ENCODE data around the gene CELSR1. TPM values are rescaled to one million over a fixed set of nuclear protein-coding genes. Genes with fewer than 3 reads are reported as not detected.

The CELSR1 gene
- total RNA-seq, 1 donor from 2014 or later = 5.1 TPM

DNA sequence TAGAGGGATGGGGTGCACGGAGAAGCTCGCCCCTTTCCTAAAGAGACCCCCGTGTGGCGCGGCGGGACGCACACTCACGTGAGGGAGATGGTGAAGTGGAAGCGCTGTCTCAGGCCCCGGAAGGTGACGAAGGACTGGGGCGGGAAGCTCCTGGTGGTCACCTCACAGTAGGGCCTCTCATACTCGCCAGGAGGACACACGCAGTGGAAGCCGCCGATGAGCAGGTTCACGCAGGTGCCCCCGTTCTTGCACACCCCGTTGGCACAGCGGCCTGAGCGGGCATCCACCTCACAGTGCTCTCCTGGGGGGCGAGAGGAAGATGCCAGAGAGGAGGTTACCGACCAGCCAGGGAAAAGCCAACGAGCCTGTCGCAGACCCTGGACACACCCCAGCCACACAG lies 98.3 kb downstream of the CELSR1 start:
- TF ChIP-seq, protein P1, sequence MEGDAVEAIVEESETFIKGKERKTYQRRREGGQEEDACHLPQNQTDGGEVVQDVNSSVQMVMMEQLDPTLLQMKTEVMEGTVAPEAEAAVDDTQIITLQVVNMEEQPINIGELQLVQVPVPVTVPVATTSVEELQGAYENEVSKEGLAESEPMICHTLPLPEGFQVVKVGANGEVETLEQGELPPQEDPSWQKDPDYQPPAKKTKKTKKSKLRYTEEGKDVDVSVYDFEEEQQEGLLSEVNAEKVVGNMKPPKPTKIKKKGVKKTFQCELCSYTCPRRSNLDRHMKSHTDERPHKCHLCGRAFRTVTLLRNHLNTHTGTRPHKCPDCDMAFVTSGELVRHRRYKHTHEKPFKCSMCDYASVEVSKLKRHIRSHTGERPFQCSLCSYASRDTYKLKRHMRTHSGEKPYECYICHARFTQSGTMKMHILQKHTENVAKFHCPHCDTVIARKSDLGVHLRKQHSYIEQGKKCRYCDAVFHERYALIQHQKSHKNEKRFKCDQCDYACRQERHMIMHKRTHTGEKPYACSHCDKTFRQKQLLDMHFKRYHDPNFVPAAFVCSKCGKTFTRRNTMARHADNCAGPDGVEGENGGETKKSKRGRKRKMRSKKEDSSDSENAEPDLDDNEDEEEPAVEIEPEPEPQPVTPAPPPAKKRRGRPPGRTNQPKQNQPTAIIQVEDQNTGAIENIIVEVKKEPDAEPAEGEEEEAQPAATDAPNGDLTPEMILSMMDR (conservative IDR thresholded peaks at IDR 0.05) = no peak
- Mint-ChIP-seq H3K9me3 (no peaks in the 10 kb centered on the region), H3K27me3 (ENCODE audit: low read depth) (peaks cover 8% of the 10 kb centered on the region), H3K27ac (ENCODE audit: unreplicated experiment) (no peak overlapping the region), H3K4me1 (peaks cover 19% of the 10 kb centered on the region), H3K36me3 (ENCODE audit: low read depth) (no peaks in the 10 kb centered on the region), H3K4me3 (no peak overlapping the region)
- DNase-seq (ENCODE audit: low read depth, low spot score) = no peak

DNA sequence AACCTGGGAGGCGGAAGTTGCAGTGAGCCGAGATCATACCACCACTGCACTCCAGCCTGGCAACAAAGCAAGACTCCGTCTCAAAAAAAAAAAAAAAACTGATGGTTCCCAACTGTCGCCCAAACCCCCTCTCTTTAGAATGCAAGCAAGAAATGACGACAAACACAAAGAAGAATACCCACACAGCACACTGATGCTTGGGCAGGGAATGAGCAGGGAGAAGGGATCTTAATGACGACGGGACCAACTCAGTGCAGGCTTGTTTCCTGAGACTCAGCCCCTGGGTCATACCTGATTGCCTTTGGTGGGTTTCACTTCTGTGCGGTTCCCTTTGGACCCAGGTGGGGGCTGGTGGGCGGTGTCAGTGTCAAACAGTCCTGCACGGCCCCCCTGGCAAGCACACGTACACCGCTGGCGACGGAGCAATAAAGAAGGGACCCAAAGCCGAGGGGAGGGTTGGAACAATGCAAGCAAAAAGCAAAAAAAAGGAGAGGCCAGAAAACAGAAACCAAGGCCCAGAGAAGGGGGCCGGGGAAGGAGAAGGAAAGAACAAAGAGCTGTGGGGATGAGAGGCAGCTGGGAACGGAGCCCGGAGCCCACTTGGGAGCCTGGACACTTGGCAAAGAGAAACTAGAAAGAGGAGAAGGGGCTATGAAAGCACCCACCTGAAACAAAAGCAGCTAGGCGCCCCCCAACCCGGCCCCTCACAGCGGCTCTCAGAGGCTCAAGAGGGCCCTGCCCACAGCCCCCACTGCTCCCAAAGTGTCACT lies 99.6 kb downstream of the CELSR1 start:
- H3K4me1 Mint-ChIP-seq = peaks cover 11% of the 10 kb centered on the region
- no peak overlapping the region for H3K4me3 Mint-ChIP-seq
- H3K27ac Mint-ChIP-seq (ENCODE audit: unreplicated experiment) = peak overlapping the region; percentile 30
- H3K9me3 Mint-ChIP-seq = no peaks in the 10 kb centered on the region
- H3K36me3 Mint-ChIP-seq (ENCODE audit: low read depth) = no peaks in the 10 kb centered on the region
- TF ChIP-seq, protein P1 (conservative IDR thresholded peaks at IDR 0.05) = no peak
- H3K27me3 Mint-ChIP-seq (ENCODE audit: low read depth) = peaks cover 8% of the 10 kb centered on the region
- no peak for DNase-seq (ENCODE audit: low read depth, low spot score)

DNA sequence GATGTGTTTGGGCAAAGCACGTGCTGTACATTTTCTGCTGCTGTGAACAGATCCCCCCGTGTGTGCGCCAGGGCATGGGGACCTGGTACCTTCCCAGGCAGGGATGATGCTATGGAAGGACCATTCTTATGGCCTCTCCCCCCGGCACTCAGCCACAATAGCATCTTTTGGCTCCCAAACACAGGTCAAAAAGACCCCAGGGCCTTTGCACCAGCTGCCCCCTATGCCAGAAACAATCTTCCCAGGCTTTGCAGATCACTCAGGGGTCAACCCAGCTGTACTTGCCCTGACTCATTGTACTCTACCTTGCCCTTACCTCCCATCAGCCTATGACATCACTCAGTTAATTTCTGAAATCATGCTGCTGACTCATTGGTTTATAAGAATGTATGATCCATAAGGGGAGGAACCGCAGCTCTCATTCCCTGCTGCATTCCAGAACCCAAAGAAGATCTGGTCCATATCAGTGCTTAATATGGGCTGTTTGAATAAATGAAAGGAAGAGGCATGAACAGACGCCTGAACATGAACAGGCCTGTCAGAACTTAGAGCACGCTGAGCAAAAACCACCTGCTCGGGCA lies 100.7 kb downstream of the CELSR1 start:
- peaks cover 8% of the 10 kb centered on the region for H3K27me3 Mint-ChIP-seq (ENCODE audit: low read depth)
- TF ChIP-seq, protein P1 (conservative IDR thresholded peaks at IDR 0.05) = no peak
- H3K27ac Mint-ChIP-seq (ENCODE audit: unreplicated experiment) = no peak overlapping the region
- H3K4me1 Mint-ChIP-seq = peaks cover 11% of the 10 kb centered on the region
- no peaks in the 10 kb centered on the region for H3K36me3 Mint-ChIP-seq (ENCODE audit: low read depth)
- no peak overlapping the region for H3K4me3 Mint-ChIP-seq
- H3K9me3 Mint-ChIP-seq = no peaks in the 10 kb centered on the region
- DNase-seq (ENCODE audit: low read depth, low spot score) = no peak

DNA sequence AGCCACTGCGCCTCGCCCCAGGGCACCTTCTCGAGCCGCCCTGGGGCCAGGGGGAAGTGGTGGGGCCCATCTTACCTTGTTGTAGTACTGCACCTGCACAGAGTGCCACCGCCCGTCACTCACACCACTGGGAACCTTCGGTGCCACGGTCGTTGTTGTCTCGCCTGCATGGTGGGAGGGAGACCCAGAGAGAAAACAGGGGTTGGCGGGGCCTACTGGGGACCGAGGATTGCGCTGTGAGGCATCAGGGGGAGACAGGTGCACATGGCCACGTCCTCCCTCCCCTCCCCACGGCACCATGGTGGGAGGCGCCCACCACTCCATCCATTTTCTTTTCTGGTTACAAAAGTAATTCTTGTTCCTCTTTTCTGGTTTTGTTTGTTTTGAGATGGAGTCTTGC lies 104.1 kb downstream of the CELSR1 start:
- no peak for DNase-seq (ENCODE audit: low read depth, low spot score)
- Mint-ChIP-seq H3K4me1 (peaks cover 8% of the 10 kb centered on the region), H3K4me3 (no peak overlapping the region), H3K27me3 (ENCODE audit: low read depth) (peaks cover under 1% of the 10 kb centered on the region), H3K27ac (ENCODE audit: unreplicated experiment) (no peak overlapping the region), H3K36me3 (ENCODE audit: low read depth) (no peaks in the 10 kb centered on the region), H3K9me3 (no peaks in the 10 kb centered on the region)
- TF ChIP-seq, protein P1 (conservative IDR thresholded peaks at IDR 0.05) = no peak

DNA sequence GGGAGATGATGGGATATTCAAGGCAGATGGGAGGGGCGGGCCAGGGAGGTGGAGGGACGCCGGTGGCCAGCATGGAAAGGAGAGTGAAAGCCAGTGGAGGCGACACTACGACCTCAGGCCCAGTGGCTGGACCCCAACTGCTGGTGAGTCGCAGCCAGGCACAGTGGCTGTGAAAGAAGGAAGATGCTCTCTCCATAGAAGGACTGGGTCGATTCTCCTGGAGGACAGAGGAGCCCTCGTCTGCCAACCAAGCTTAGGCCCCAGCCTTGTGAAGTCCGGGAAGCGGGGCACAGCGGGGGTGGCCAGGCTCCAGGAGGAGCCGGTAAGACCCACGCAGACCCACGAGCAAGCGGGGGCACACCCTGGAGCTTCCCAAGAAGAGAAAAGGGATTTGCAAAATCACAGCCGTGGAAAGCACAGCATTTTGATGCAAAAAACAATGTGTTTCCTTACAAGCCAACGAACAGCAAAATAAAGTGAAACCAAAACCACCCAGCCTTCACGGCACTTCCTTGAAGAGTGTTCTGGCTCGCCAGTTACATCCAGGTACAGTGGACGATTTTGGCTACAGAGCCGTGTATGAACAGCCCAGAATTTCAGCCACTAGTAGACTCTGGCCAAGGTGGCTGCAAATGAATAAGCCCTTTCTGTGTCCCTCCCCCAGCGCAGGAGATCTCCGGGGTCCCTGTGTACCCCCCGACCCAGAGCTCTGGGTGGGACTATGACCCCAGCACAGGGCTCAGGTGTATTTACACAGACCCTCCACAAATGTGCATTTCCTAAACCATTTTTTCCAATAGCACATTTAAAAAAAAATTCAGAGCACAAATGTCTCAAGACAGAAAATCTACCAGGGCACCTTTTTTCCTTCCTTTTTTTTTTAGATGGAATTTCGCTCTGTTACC lies 105.0 kb downstream of the CELSR1 start:
- DNase-seq (ENCODE audit: low read depth, low spot score) = no peak
- Mint-ChIP-seq H3K9me3 (no peaks in the 10 kb centered on the region), H3K36me3 (ENCODE audit: low read depth) (no peaks in the 10 kb centered on the region), H3K4me3 (no peak overlapping the region), H3K4me1 (no peaks in the 10 kb centered on the region), H3K27me3 (ENCODE audit: low read depth) (no peaks in the 10 kb centered on the region), H3K27ac (ENCODE audit: unreplicated experiment) (no peak overlapping the region)
- TF ChIP-seq, protein P1 (conservative IDR thresholded peaks at IDR 0.05) = no peak

Measured in neural crest cell (in vitro differentiated cells).